HG02623 (cell line): ENCODE measurements around the gene NDUFS8.

Experiments
- ATAC-seq: cut with Tn5 transposase; IDR thresholded peaks from one replicate; pipeline ENCODE4 v1.9.1; 2021; ENCODE audit warnings: moderate library complexity; ENCODE audit not compliant: unreplicated experiment

NDUFS8 gene

DNA sequence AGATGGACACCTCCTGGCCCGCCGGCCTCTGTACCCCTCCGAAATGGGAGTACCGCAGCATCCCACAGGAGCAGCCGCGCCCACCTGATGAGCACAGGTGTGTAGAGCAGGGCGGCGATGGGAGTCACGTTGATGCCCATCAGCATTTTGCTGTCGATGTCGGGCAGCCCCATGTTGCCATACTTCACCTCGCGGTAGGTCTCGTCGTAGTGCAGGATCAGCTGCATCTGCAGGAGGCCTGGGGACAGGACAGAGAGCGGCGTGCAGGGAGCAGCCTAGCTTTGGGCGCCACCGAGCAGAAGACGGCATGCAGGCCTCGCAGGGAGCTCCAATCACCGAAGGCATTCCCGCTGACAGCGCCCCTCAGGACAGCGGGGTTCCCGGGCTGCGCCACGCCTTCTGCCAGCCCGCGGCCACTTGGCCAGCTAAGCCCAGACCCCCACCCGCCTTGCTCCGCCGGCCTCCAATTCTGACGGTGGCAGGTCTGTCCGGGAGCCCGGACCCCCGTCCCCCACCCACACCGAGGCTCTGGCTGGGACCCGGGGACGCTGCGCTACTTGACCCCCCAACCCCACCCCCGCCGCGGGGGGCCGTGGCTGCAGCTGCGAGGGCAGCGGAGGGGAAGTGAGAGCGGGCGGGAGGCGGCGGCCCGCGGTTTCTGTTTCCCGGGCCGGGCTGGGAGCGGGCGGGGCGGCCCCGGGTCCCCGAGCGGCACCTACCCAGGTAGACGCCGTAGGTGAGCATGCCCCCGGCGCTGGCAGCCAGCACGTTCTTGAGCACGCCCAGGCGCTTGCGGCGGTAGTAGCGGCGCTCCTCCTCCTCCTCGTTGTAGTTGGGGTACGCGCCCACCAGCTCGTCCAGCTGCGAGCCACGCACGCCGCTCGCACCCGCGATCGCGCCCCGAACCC lies 27.3 kb upstream of the NDUFS8 start:
- ATAC-seq, result no peak

GRCh38 chr11:68003846-68004550 lies 26.5 kb upstream of the NDUFS8 start, which contains the start of gene UNC93B1:
TSS of gene UNC93B1 (minus strand) at chr11:68004097. CDS start at chr11:68004043, 54 bp downstream.
- ATAC-seq, result no peak

DNA sequence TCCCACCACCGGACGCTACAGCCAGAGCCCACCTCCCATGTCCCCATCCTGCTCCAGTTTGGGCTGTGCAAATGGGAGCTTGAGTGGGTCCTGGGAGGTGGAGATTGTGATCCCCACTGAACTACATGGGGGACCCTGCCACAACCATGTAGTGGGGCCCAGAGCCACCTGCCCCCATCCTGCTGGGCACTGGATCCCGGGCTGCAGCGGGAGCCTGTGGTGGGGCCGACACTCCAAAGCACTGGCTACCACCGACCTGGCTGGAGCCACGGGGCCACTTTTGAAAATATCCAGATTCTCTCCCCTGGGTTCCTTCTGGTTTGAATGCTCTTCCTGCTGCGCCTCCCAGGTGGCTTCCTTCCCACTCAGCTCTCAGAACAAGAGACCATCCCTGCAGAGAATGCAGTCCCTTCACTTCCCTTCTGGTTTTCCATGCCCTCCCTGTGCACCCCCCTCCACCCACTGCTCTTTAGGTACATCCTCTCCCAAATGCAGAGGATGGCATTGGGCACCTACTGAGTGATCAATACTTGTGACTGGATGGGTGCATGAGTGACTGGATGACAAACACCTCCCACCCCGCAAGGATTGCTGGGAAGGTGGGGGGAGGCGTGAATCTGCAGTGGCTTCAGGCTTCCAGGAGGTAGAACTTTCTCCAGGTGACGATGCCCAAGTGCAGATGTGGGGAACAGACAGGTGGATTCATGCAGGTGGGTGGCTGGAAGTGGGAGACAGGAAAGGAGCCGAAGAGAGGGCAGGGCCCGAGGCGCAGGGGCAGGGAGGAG lies 25.7 kb upstream of the NDUFS8 start:
- ATAC-seq, result no peak

- no peak for ATAC-seq
These were observed 23.8 kb upstream of the NDUFS8 start for GRCh38 chr11:68006606-68007166.

DNA sequence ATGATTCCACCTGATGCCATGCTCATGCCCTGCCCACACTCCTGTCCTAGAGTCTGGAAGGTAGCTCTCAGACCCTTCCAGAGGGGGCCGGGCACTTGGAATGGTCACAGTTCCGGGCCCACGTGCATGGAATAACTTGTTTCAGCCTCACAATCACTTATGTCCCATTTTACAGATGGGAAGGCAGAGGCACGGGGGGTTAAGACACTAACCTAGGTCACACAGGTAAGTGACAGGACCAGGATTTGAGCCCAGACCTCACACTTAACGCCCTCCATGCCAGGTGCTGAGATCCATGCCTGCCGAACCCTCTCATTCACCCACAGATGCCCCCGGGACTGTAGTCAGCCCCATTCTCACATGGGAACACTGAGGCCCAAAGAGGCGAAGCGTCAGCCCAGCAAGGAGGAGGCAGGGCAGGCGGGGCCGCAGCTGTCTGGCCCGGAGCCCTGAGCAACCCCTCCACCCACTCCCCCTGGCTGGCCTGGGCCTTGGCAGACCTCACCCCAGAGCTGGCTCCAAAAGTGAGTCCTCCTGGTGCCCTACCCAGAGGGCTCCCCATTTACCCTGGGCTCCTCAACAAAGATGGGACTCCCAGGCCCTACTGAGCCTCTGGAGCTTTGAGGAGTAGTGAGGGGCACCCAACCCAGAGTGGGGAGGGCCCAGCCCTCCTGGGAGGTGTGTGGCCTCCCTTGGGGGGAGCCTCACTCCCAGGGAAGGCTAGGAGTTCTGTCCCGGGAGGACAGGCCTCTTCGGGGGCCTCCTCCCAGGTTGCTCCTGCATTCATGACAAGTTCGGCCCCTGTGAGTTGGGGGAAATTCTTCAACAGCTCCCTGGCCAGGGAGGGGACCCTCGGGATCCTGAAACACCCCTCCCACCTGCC lies 22.7 kb upstream of the NDUFS8 start:
- no peak for ATAC-seq

GRCh38 chr11:68008381-68009337 lies 21.8 kb upstream of the NDUFS8 start:
- no peak for ATAC-seq

GRCh38 chr11:68009391-68010089 lies 20.9 kb upstream of the NDUFS8 start:
- no peak for ATAC-seq

- no peak for ATAC-seq
These were observed 20.1 kb upstream of the NDUFS8 start, which contains the start of gene ALDH3B1 for GRCh38 chr11:68010090-68011041. TSS of gene ALDH3B1 (plus strand) at chr11:68010327. CDS start at chr11:68015298, 4,971 bp downstream.

DNA sequence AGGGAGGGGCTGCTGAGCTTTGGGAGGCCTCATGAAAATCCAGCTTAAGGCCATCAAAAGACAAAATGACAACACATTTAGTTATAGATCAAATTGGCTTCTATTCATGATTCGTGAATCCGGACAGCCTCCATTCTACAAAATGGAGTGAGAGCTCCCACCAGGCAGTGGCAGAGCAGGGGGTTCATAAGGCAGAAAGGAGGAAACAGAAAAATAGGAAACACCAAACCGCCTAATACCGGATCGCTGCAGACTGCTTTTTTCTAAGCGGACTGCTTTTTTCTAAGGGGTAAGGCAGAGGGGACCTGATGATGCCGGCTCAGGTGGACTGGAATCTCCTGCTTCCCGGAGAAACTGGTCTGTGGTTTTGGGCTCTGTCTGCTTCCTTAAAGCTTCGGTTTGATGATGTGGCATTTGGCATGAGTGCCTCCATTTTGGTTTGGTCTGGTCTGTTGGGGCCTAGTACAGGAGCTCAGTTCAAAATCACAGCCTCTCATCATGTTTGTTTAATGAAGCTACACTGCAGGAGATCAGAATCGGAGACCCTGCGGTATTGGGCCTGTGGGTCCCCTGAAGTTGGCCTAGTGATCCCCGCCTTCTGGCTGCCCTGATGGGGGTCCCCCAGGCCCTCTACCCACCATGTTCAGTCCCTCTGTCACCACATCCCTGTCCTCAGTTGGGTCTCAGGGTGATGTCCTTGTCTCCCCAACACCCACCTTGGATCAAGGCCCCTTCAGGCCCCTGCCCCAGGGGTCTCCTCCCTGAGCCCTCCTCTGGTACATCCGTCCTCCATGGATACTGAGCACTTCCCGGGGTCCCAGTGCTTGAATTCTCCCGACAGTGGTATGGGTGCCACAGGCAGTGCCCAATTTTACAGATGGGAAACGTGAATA lies 19.2 kb upstream of the NDUFS8 start:
- no peak for ATAC-seq

- no peak for ATAC-seq
These were observed 18.2 kb upstream of the NDUFS8 start for GRCh38 chr11:68012044-68012842.

- ATAC-seq, result no peak
These were observed 17.5 kb upstream of the NDUFS8 start for GRCh38 chr11:68012843-68013610.

- no peak for ATAC-seq
These were observed 16.8 kb upstream of the NDUFS8 start for GRCh38 chr11:68013611-68014156.

GRCh38 chr11:68014157-68014946 lies 16.1 kb upstream of the NDUFS8 start:
- no peak for ATAC-seq
